HG03060 (cell line): ENCODE results near the gene GABRG3.

Source experiments
- ATAC-seq: cut with Tn5 transposase; IDR thresholded peaks from one replicate; pipeline ENCODE4 v1.9.1; 2021; ENCODE audit warnings: low read depth, moderate number of reproducible peaks; ENCODE audit not compliant: unreplicated experiment

Gene GABRG3

GRCh38 chr15:27091270-27091940 lies 120.4 kb downstream of the GABRG3 start:
- ATAC-seq, result no peak

DNA sequence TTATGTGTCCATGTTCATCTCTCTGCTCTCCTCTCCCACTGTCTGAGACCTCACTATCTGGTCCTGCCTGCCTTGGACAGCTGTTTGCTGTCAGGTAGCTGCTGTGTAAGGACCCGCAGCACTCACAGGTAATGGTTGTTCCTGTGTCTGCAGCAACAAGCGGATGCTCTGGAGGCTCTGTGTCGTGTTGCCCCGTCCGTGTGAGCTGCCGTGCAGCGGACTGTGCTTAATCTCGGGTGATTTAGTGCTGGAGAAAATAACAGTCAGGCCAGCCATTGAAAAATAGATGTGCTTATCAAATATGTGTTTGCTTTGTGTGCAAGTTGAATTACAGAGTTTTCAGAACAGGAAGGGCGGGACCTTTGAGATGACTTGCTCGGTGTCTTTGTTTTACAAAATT lies 121.4 kb downstream of the GABRG3 start:
- no peak for ATAC-seq

- ATAC-seq, result no peak
Observed at GRCh38 chr15:27094235-27094634, 123.3 kb downstream of the GABRG3 start.

GRCh38 chr15:27095886-27096624 lies 125.1 kb downstream of the GABRG3 start:
- no peak for ATAC-seq

DNA sequence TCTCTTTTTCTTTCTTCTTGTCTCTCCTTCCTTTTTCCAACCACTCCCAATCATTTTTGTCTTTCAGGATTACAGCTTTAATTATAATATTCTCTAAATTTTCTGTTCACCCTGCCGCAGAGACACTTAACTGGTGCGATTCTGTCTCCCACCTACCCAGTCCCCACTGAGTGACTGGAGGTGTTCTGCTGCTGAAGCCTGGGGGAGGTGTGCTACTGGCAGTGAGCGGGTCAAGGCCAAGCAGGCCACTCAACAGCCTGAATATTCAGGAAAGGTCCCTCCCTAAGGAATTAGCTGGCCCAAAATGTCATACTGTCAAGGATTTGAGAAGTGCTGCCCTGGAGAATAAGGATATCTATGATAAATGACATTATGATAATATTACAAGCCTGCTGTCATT lies 126.5 kb downstream of the GABRG3 start:
- no peak for ATAC-seq

GRCh38 chr15:27101982-27102381 lies 131.0 kb downstream of the GABRG3 start:
- ATAC-seq, result no peak

DNA sequence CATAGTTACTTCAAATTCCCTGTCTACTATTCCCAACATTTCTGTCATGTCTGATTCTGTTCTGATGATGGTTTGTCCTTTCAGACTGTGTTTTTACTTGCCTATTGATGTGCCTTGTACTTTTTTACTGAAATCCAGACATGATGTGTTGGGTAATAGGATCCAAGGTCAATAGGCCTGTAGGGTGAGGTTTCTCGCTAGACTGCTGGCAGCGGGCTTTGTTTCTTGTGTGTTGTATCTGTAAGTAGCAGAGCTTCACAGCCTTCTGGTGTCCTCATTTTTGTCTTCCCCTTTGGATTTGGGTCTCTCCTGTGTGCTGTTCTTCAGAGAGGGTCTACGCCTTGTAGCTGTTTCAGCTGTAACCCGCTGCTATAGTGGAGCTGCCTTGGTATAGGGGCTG lies 140.3 kb downstream of the GABRG3 start:
- ATAC-seq, result no peak

DNA sequence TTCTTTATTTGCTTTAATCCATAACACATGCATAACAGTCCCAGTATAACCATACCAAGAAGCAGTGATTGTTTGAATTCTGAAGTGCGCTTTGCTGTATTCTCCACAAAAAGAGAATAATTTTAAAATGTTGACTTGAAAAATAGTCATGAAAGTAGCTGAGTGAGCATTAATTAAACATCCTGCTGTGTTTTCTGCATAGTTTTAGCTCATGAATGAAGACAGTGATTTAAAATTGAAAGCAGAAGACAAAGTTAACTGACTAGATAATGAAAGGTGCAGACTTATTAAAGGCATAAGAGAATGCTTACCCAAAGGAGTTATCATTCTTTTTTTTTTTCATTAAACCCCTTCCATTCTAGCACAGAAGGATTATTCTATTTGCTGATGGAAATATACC lies 143.5 kb downstream of the GABRG3 start:
- no peak for ATAC-seq

DNA sequence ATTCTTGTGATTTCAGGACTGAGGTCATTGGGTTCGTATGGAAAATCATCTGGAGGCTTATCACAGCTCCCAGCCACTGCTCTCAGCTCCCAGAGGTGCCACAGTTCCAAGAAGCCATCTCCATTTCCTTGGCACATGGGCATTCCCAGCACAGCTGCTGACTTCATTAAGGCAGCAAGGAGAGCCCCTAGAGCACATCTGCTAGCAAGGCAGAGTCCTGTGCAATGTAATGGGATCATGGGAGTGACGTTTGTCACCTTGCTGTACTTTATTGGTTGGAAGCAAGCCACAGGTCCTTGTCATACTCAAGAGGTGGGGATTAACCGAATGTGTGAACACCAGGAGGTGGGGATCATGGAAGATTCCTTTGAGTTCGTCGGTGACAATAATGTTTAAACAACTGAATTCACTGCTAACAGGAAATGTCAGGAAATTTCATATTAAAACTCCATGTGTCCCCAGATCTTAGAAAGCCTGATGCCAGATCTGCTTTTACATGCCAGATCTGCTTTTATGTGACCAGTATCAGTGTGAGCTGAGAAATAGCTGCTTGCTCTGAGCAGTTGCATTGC lies 148.8 kb downstream of the GABRG3 start:
- ATAC-seq, result no peak

- ATAC-seq, result no peak
Observed at GRCh38 chr15:27121672-27122071, 150.7 kb downstream of the GABRG3 start.

DNA sequence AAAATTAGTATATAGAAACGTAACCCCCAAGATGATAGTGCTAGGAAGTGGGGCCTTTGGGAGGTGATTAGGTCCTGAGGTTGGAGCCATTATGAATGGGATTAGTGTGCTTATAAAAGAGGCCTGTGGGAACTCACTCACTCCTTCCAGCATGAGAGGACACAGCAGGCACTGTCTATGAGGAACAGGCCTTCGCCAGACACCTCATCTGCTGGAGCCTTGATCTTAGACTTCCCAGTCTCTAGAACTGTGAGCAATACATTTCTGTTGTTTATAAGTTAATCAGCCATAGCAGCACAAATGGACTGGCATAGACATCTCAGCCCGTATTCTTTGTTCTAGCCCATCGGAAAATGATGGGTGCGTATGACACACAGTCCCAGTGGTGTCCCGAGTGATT lies 152.3 kb downstream of the GABRG3 start:
- ATAC-seq, result no peak

DNA sequence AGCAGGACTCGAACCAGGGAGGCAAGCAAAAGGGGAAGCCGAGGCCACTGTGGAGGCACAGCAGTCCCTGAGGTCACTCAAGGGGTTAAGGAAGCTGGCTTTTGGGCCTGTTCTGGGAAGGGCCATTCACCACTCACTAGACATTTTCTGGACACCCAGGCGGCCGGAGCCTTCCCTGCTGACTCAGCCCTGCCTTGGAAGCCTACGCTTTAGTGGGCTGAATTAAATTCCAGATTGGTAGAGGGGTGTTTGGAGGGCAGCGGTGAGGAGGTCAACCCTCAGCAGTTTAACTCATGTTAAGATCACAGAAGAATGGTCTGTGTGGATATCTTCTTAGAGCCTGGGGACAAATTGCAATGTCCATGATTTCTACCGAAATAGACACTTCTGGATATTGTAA lies 152.8 kb downstream of the GABRG3 start:
- no peak for ATAC-seq

DNA sequence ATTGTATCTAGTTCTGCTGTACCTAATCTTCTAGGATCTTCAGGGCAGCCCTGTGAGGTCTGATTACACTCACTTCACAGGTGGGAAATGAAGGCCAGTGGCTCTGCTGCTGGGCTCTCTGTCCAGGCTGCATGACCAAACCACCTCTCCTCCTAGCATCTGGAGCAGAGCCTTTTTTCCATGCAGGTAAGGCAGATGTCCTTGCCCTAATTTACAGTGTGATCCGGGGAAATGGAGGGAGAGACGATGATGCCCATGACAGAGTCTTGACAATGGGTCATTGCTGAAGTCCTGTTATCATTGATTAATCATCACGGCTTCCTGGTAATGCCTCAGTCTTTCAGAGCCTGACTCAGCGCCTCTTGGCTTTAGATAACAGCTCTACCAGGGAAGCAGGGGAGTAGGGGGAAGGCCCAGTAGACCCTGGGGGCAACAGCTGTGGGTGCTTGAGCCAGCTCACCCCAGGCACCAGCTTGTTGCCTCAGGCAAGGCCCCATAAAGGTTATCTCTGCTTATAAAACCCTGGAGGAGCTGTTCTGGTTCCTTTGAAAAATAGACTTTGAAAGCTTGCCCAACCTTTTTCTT lies 153.4 kb downstream of the GABRG3 start:
- no peak for ATAC-seq

DNA sequence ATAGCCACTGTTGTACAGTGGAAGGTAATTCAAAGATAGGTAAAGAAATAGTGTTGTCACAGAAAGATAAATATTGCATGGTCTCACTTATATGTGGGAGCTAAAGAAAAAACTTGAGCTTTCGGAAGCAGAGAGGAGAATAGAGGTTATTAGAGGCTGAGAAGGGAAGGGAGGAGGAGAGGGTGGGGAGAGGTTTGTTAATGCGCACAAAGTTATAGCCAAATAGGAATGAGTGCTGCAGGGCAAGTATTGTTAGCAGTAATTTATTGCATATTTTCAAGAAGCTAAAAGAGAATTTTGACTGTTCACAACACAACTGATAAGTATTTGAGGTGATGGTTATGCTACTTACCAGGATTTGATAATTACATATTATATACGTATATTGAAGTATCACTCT lies 154.2 kb downstream of the GABRG3 start:
- no peak for ATAC-seq

- ATAC-seq, result no peak
Observed at GRCh38 chr15:27126449-27126848, 155.5 kb downstream of the GABRG3 start.

- ATAC-seq, result no peak
Observed at GRCh38 chr15:27127815-27128570, 157.0 kb downstream of the GABRG3 start.

DNA sequence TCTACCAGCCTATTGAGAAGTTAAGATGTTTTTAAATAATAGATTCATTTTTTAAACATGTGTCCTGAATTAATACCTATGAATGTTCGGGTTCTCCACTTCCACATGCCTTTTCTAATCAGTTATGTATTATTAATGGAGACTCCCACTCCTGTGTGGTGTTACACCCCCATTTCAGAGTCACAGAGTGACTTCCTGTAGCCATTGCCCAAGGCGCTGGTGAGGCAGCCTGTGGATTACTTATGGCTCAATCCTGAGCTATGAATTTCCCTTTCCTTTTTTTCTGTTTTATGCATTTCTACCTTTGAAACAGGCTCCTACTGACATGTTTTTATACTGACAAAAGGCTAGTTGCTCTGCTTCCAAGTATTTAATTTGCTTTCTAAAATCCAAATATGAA lies 162.3 kb downstream of the GABRG3 start:
- ATAC-seq, result no peak

- no peak for ATAC-seq
Observed at GRCh38 chr15:27134481-27134880, 163.5 kb downstream of the GABRG3 start.

DNA sequence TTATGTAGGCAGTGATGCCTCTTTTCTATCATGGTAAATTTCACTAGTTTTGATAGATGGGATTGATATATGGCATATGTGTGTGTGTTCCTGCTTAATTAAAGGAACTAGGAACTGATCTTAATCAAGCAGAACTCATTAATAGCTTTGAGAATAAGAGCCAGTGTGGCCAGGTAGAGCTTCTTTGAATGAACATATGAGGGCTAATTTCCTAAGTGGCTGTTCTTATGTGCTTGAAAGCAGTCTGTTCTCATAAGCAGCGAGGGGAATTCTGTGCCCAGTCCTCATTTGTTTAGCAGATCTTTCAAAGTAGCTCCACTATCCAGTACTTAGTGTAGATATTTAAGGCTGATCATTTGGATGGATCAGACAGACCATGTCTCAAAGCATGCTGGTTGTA lies 164.2 kb downstream of the GABRG3 start:
- ATAC-seq, result no peak

- ATAC-seq, result no peak
Observed at GRCh38 chr15:27137127-27137526, 166.1 kb downstream of the GABRG3 start.

GRCh38 chr15:27165590-27165989 lies 194.6 kb downstream of the GABRG3 start:
- no peak for ATAC-seq
